Ovary (tissue), 9 donors: Measurements from ENCODE around the gene RFK. TPM values are rescaled to one million over a fixed set of nuclear protein-coding genes. Genes with fewer than 3 reads are reported as not detected.
"Not testable (repeated sequence)": the region's sequence is repeated elsewhere in the genome, so short reads cannot be mapped to it uniquely, and the experiment has no call there.

ENCODE experiments used
- DNase-seq, 5 donors: peaks; one replicate each; pipeline ENCODE4 v3.0.0-alpha.2; 2019 to 2020
- H3K27ac ChIP-seq, 2 donors: fragments of 200-600 bp; one replicate each; pipeline versions ENCODE4 v1.5.1 to v1.8.0; 2019 to 2022
- H3K27me3 ChIP-seq: fragments of 200-600 bp; one replicate; pipeline ENCODE4 v1.8.0; 2022
- H3K36me3 ChIP-seq: fragments of 200-600 bp; sonication (generic); one replicate; pipeline ENCODE4 v1.5.1; 2019
- H3K4me1 ChIP-seq: one replicate; pipeline ENCODE4 v1.8.1; 2013; ENCODE audit warnings: mild to moderate bottlenecking, moderate library complexity; ENCODE audit not compliant: insufficient read depth
- H3K4me3 ChIP-seq: fragments of 200-600 bp; sonication (generic); one replicate; pipeline ENCODE4 v1.5.1; 2017
- H3K9me3 ChIP-seq, 2 donors: fragments of 200-600 bp in 1 of 2; sonication (generic) in 1 of 2; one replicate each; pipeline versions ENCODE4 v1.5.1 to v1.8.1; 2013 to 2019; ENCODE audit warnings: mild to moderate bottlenecking in 1 of 2, moderate library complexity in 1 of 2
- EP300 ChIP-seq: sonication (generic); formaldehyde crosslinking; IDR thresholded peaks from one replicate; pipeline ENCODE4 v1.6.1; 2017; ENCODE audit warnings: antibody characterized with exemption
- POLR2A ChIP-seq: fragments of 450-650 bp; IDR thresholded peaks from one replicate; pipeline ENCODE4 v1.6.1; 2017; ENCODE audit warnings: antibody characterized with exemption, mild to moderate bottlenecking, moderate library complexity
- WGBS, 3 donors: extraction: QIAGEN DNeasy Blood & Tissue Kit in 1 of 3; methylation state at CpG; one replicate each; pipeline versions ENCODE4 v1.1.5 to v1.1.7; 2013 to 2017; 5-methylcytosine and 5-hydroxymethylcytosine counted together
- intact Hi-C, 4 donors: fragments of 100-400 bp; cut with DNase I; formaldehyde crosslinking; loops; one replicate each; pipeline versions ENCODE4 v1.11.0 to v1.15.1; 2022 to 2023
- polyA plus RNA-seq, 2 donors: library from polyadenylated mRNA; stranded (reverse); fragments of 200-250 nt in 1 of 2; fragments of 350-450 nt in 1 of 2; fragmentation: Illumina TruSeq in 1 of 2; extraction: RNeasy Lipid Tissue Mini Kit (QIAGEN cat#74804) in 1 of 2; gene quantifications; one replicate each; pipeline ENCODE4 v1.2.3, GENCODE V29; 2013 to 2014
- total RNA-seq, 7 donors: library from RNA; depleted of rRNA in 2 of 7; stranded (reverse); fragments of >200 nt in 2 of 7; fragmentation: NEBNext Ultra II Directional in 3 of 7; extraction: Animal tissue kit (Norgen Biotek cat#: 25700) in 3 of 7; gene quantifications; one replicate each; pipeline versions ENCODE4 v1.1.0 to v1.2.4, GENCODE V29; 2016 to 2023
- TF ChIP-seq, protein P1 (sequence below), 3 donors: fragments of 450-650 bp in 2 of 3; fragments of 200-600 bp in 1 of 3; IDR thresholded peaks; one replicate each; pipeline versions ENCODE4 v1.5.1 to v1.8.0; 2016 to 2022; ENCODE audit warnings: antibody characterized with exemption in 3 of 3, mild to moderate bottlenecking in 1 of 3
- donor health status: DM: no; HTN: no; CAD: no; lungs with moderate emphysema.
- donor health status: DM: no; HTN: no; CAD: no.
- donor health status: Bipolar disorder and iron deficiency.
- donor health status: DM: yes; HTN: yes; CAD: no.
- donor health status: DM: no; HTN: no; CAD: no.
- donor health status: DM: yes; HTN: yes; CAD: no.

Gene RFK
- total and polyA plus RNA-seq, 9 donors = 9.9 to 30.1 (median 18.5) TPM

DNA sequence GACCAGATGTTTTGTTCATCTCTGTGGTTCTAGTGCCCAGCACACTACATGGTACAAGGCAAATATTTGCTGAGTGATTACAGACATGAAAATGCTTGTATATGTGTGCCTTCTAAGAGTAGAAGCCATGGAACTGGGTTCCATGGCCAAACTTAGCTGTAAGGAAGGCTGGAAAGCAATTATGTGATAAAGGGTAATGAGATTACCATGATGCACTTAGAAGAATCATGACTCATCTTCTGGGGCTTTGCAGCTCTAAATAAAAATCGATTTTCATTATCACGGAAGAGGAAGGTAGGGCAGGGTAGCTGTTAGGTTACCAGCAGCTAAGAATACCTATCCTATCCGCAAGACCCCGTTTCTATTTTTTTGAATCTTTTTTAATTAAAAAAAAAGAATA lies 28.0 kb downstream of the RFK start:
- intact Hi-C loops = no loop called here
- Histone ChIP-seq H3K36me3 (no peaks in the 10 kb centered on the region), H3K27ac (no peak overlapping the region), H3K27me3 (no peaks in the 10 kb centered on the region), H3K4me1 (peaks cover 2% of the 10 kb centered on the region), H3K9me3 (no peaks in the 10 kb centered on the region), H3K4me3 (no peak overlapping the region)
- TF ChIP-seq EP300 (no peak), POLR2A (no peak)
- TF ChIP-seq, protein P1, sequence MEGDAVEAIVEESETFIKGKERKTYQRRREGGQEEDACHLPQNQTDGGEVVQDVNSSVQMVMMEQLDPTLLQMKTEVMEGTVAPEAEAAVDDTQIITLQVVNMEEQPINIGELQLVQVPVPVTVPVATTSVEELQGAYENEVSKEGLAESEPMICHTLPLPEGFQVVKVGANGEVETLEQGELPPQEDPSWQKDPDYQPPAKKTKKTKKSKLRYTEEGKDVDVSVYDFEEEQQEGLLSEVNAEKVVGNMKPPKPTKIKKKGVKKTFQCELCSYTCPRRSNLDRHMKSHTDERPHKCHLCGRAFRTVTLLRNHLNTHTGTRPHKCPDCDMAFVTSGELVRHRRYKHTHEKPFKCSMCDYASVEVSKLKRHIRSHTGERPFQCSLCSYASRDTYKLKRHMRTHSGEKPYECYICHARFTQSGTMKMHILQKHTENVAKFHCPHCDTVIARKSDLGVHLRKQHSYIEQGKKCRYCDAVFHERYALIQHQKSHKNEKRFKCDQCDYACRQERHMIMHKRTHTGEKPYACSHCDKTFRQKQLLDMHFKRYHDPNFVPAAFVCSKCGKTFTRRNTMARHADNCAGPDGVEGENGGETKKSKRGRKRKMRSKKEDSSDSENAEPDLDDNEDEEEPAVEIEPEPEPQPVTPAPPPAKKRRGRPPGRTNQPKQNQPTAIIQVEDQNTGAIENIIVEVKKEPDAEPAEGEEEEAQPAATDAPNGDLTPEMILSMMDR (IDR thresholded peaks at IDR 0.05) = no peak
- DNase-seq = no peak
- 76 to 85% (median 77%) methylated on average over 4 of the region's 4 CpGs for WGBS, 3 donors

DNA sequence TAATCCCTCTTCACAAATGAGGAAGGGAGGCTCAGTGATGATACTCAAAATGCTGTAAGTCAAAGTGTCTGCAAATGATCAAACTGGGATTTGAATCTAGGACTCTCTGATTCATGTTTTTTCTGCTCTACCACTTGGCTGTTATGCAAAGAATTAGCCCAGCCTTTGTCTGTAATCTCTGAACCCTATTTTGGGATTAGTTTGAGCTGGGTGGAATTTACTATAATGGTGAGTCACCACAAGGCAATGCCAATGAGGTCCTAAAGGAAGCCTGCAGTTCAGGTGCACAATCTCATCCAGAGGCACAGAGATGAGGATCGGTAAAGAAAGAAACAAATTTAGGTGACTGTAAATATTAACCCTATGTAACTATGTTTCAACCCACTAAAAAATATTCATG lies 29.2 kb downstream of the RFK start:
- Histone ChIP-seq H3K4me1 (peaks cover 2% of the 10 kb centered on the region), H3K4me3 (no peak overlapping the region), H3K27me3 (no peaks in the 10 kb centered on the region), H3K36me3 (no peaks in the 10 kb centered on the region), H3K27ac (no peak overlapping the region), H3K9me3 (no peaks in the 10 kb centered on the region)
- TF ChIP-seq, protein P1 (IDR thresholded peaks at IDR 0.05) = no peak
- intact Hi-C loops = no loop called here
- DNase-seq = no peak
- WGBS, 3 donors = 13 to 31% (median 26%) methylated on average over 1 of the region's 1 CpG

DNA sequence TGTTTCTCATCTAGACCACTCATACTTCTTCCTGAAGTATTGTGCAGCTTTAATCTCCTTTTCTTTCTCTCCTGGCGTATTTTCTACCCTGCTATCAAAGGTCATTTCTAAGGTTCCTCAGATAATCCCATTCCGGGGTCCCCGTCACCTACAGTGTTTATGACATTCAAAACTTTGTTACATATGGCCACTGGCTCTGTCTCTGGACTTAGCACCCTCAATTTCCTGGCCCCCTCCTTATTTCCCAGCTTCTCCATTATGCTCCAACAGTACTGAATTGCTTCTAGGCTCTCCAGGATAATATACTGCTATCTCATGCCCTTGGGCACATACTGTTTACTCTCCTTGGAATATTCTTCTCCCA lies 31.2 kb downstream of the RFK start:
- Histone ChIP-seq H3K36me3 (no peaks in the 10 kb centered on the region), H3K27ac (no peak overlapping the region)
- WGBS, 3 donors = 87 to 91% (median 89%) methylated on average over 3 of the region's 3 CpGs

DNA sequence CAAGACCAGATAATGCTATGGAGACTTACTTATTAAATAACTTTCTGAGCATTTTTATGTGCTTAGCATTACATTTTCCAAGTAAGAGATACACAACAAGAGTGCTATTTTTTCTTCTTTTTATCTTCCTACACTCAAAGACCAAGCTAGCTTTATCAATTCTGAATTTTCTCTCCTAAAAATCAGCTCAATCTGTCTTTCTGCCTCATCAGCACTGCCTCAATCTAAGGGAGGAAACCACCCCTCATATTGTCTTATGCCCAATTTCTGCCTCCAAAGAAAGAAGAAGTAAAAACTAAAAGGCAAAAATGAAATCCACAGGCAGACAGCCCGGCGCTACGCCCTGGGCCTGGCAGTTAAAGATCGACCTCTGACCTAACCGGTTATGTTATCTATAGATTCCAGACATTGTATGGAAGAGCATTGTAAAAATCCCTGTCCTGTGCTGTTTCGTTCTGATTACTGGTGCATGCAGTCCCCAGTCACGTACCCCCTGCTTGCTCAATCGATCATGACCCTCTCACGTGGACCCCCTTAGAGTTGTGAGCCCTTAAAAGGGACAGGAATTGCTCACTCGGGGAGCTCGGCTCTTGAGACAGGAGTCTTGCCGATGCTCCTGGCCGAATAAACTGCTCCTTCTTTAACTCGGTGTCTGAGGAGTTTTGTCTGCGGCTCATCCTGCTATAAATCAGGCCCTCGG lies 31.7 kb downstream of the RFK start:
- H3K4me1 ChIP-seq, DNase-seq, H3K9me3 ChIP-seq, intact Hi-C loops, H3K27me3 ChIP-seq, H3K27ac ChIP-seq, H3K36me3 ChIP-seq, H3K4me3 ChIP-seq: not testable (repeated sequence)
- 87 to 92% (median 90%) methylated on average over 16 of the region's 16 CpGs for whole genome bisulfite sequencing, 3 donors

More for the DNA sequence above, 31.2 kb downstream of the RFK start:
- DNase-seq = no peak
- TF ChIP-seq, protein P1 (IDR thresholded peaks at IDR 0.05) = no peak
- TF ChIP-seq POLR2A (no peak), EP300 (no peak)
- Histone ChIP-seq H3K4me3 (no peak overlapping the region), H3K9me3 (no peaks in the 10 kb centered on the region), H3K4me1 (no peaks in the 10 kb centered on the region), H3K27me3 (no peaks in the 10 kb centered on the region)
- intact Hi-C loops = no loop called here

DNA sequence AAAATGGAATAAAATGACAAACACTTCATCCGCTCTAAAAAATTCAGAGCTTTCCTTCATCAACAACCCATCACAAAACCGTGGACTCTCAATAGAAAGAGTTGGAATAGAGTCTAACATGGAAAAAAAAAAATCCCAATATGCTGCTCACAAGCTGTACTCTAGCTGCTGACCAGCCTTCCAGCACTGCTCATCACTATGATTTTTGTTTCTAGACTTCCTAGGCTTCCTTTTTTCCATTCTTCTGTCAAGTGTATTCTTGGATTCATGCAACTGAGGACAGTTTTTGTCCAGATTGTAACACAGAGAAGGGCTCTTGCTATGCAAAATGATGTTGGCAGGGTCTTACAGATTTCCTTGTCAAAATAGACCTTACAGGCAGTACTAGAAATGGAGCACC lies 34.5 kb downstream of the RFK start:
- WGBS, 3 donors = 83 to 88% (median 85%) methylated on average over 2 of the region's 2 CpGs
- Histone ChIP-seq H3K27me3 (no peaks in the 10 kb centered on the region), H3K4me1 (no peaks in the 10 kb centered on the region), H3K9me3 (no peaks in the 10 kb centered on the region), H3K4me3 (no peak overlapping the region), H3K36me3 (no peaks in the 10 kb centered on the region), H3K27ac (no peak overlapping the region)
- DNase-seq = no peak
- TF ChIP-seq, protein P1 (IDR thresholded peaks at IDR 0.05) = no peak
- TF ChIP-seq POLR2A (no peak), EP300 (no peak)
- intact Hi-C loops = no loop called here
